BJ (cell line): ENCODE measurements around the gene INPP4A. TPM values are rescaled to one million over a fixed set of nuclear protein-coding genes. Genes with fewer than 3 reads are reported as not detected.

Experiments used
- CTCF ChIA-PET: fragments of 350-600 bp; formaldehyde crosslinking; extraction: SDS; loops from one replicate; lab custom pipeline; 2021; ENCODE audit warnings: antibody characterized with exemption, inconsistent platforms; lab: Yijun Ruan, JAX
- POLR2A ChIA-PET: fragments of 300-600 bp; sonication (Branson Sonifier 250); formaldehyde crosslinking; extraction: SDS; loops from one replicate; lab custom pipeline; 2021; ENCODE audit warnings: antibody characterized with exemption; lab: Charles Lee
- DNase-seq: peaks from one replicate; pipeline ENCODE4 v3.0.0-alpha.2; 2011; ENCODE audit warnings: low read depth
- H3K27me3 ChIP-seq: 2 replicates; pipeline ENCODE4 v1.6.0; 2011; ENCODE audit warnings: low read length; ENCODE audit not compliant: control insufficient read depth, insufficient read depth
- H3K36me3 ChIP-seq: 2 replicates; pipeline ENCODE4 v1.5.1; 2011; ENCODE audit warnings: low read length; ENCODE audit not compliant: control insufficient read depth, insufficient read depth
- H3K4me3 ChIP-seq: 2 replicates; pipeline ENCODE4 v1.5.1; 2011; ENCODE audit warnings: low read depth, mild to moderate bottlenecking, control low read depth, low read length
- polyA plus RNA-seq: library from polyadenylated mRNA; depleted of rRNA; stranded (reverse); fragments of >200 nt; gene quantifications from 2 replicates; pipeline ENCODE4 v1.2.3, GENCODE V29; 2011
- TF ChIP-seq, protein P1 (sequence below): IDR thresholded peaks from 2 replicates; pipeline ENCODE4 v1.5.1; 2011; ENCODE audit warnings: low read depth, mild to moderate bottlenecking, control low read depth, inconsistent platforms, low read length, moderate library complexity; ENCODE audit not compliant: insufficient read depth

The INPP4A gene
- polyA plus RNA-seq, 1 experiment: 21.0 TPM

DNA sequence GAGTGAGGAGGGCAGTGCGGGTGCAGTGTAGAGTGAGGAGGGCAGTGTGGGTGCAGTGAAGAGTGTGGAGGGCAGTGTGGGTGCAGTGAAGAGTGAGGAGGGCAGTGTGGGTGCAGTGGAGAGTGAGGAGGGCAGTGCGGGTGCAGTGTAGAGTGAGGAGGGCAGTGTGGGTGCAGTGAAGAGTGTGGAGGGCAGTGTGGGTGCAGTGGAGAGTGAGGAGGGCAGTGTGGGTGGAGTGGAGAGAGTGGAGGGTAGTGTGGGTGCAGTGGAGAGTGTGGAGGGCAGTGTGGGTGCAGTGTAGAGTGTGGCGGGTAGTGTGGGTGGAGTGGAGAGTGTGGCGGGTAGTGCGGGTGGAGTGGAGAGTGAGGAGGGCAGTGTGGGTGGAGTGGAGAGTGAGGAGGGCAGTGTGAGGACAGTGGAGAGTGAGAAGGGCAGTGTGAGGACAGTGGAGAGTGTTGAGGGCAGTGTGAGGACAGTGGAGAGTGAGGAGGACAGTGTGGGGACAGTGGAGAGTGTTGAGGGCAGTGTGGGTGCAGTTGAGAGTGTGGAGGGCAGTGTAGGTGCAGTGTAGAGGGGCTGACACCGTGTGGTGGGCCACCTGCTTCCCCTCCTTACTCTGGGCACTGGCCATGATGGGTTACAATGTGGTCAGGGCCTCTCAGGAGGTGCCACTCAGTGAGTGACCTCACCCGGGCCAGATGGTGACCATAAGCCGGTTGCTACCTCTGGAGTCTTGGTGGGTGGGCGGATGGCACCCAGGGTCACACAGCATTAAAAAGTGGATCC lies 28.5 kb downstream of the INPP4A start:
- Histone ChIP-seq H3K4me3 (no peak overlapping the region), H3K27me3 (no peaks in the 10 kb centered on the region), H3K36me3 (no peaks in the 10 kb centered on the region)
- no peak for DNase-seq
- TF ChIP-seq, protein P1, sequence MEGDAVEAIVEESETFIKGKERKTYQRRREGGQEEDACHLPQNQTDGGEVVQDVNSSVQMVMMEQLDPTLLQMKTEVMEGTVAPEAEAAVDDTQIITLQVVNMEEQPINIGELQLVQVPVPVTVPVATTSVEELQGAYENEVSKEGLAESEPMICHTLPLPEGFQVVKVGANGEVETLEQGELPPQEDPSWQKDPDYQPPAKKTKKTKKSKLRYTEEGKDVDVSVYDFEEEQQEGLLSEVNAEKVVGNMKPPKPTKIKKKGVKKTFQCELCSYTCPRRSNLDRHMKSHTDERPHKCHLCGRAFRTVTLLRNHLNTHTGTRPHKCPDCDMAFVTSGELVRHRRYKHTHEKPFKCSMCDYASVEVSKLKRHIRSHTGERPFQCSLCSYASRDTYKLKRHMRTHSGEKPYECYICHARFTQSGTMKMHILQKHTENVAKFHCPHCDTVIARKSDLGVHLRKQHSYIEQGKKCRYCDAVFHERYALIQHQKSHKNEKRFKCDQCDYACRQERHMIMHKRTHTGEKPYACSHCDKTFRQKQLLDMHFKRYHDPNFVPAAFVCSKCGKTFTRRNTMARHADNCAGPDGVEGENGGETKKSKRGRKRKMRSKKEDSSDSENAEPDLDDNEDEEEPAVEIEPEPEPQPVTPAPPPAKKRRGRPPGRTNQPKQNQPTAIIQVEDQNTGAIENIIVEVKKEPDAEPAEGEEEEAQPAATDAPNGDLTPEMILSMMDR: no peak
- POLR2A ChIA-PET: no interaction called here
- CTCF ChIA-PET: no interaction called here

DNA sequence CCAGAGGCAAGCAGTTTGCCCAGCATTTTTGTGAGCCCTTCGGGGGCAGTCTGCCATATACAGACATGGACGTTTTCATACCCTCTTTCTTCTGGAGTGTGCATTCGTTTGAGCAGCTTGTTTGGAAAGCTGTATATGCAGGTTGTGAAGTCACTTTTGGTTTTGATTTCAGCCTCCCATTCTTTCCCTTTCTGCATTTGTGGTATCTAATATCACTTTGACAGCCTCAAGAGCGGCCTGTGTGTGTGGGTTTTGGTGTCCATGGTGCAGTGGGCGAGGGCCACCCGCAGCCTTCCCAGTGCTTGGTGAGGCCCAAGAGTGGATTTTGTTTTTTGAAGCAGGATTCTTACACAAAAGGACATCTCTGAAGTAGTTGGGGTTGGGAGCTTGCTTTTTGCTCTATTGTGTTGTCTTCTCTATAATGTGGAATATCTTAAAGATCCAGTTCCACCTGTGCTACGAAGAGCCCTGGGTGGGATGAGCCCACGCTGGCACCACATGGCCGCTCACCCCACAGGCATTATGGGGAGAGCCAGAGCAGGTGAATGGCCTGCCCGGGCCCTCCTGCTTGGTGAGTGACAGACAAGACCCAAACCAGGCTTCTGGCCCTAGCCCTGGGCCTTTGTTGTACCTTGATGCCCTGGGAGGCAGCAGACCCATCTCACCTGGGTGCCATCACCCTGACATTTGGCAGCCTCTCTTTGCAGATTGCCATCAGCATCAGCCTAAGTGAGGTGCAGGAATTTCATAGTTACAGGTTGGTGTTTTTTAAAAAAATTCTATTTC lies 29.5 kb downstream of the INPP4A start:
- TF ChIP-seq, protein P1: no peak
- H3K4me3 ChIP-seq: no peak overlapping the region
- no peaks in the 10 kb centered on the region for H3K27me3 ChIP-seq
- CTCF ChIA-PET: no interaction called here
- no peak for DNase-seq
- POLR2A ChIA-PET: interaction anchor here (0.5 kb wide), 1 partner anchor 16 kb away, joined by 23 read pairs; no protein-coding TSS in a partner anchor
- no peaks in the 10 kb centered on the region for H3K36me3 ChIP-seq

DNA sequence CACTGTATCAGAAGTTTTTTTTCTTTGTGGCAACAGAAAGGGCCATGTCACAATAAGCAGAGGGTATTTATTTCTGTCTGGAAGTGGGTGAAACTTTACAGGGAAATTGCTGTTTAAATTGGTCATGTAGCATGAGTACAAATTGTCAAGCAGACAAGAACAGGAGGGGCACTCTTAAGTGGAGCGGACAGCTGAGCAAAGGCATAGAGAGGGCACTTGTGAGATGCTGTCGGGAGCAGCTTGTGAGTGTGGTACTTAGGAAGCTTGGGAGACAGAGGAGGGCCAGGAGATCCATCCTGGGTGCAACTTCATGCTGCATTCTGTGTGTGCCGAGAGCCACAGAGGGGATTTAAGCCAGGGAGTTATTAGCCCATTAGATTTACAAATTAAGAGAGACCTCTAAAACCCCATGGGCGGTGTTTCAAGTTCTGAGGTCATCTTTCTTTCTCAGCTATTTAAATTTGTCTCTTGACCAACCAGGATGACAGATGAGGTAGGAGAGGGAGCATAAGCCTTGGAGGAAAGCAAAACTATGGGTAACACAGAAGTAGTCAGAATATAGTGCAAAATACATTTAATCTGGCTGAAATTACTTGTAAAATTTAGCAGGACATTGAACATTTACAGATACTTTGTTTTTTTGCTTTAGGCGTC lies 30.4 kb downstream of the INPP4A start:
- DNase-seq: no peak
- H3K4me3 ChIP-seq: no peak overlapping the region
- no peaks in the 10 kb centered on the region for H3K36me3 ChIP-seq
- CTCF ChIA-PET: no interaction called here
- TF ChIP-seq, protein P1: no peak
- POLR2A ChIA-PET: interaction anchor here (0.5 kb wide), 1 partner anchor 17 kb away, joined by 23 read pairs; no protein-coding TSS in a partner anchor
- H3K27me3 ChIP-seq: no peaks in the 10 kb centered on the region

DNA sequence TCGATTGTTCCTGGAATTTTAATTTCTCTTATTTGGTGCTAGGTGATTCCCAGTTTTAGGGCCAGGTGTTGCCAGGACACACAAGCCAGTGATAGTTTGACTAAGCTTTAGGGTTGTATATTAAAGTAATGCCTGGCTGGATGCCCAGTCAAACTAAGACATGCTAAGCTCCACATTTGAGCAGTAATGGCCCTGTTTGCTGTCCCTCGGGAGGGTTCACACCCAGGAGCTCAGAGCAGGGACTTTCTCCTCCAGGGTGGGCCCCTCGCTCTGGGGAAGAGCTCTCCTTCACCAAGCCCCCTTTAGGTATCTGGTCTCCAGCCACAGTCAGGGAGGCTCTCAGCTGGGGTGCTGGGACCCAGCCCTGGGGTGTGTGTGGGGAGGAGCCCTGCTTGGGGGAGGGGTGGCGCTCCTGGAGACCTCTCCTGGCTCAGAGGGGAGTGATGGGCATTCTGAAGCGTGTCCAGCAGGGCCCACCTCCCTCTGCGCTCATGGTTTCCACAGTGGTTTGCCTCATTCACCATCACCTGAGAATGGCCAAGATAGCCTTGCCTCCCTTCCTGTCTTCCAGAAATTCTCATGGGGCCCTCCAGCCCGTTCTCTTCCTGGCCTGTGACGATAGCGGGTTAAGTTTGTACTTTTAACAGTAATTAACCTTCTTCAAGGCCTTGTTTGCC lies 31.7 kb downstream of the INPP4A start:
- no peak for DNase-seq
- Histone ChIP-seq H3K27me3 (no peaks in the 10 kb centered on the region), H3K36me3 (no peaks in the 10 kb centered on the region), H3K4me3 (no peak overlapping the region)
- ChIA-PET POLR2A (interaction anchor here (0.7 kb wide), 1 partner anchor 19 kb away, joined by 3 read pairs; no protein-coding TSS in a partner anchor), CTCF (no interaction called here)
- TF ChIP-seq, protein P1: no peak
